K562 (cell line): ENCODE results near the gene CSRNP2. TPM values are rescaled to one million over a fixed set of nuclear protein-coding genes. Genes with fewer than 3 reads are reported as not detected.

Experiments used
- CREB1 ChIP-seq, 2 experiments: sonication (generic) in 1 of 2; formaldehyde crosslinking in 1 of 2; IDR thresholded peaks; 2 replicates each; pipeline versions ENCODE4 v1.6.1 to v1.8.0; 2012 to 2022; ENCODE audit warnings: inconsistent platforms in 1 of 2, mild to moderate bottlenecking in 1 of 2, missing genetic modification reagents in 1 of 2, moderate library complexity in 1 of 2
- ELF2 ChIP-seq: fragments of 250-450 bp; sonication (Bioruptor Pico); IDR thresholded peaks from 2 replicates; pipeline ENCODE4 v1.5.0; 2021; ENCODE audit warnings: mild to moderate bottlenecking
- ETV5 ChIP-seq: sonication (generic); formaldehyde crosslinking; IDR thresholded peaks from 2 replicates; pipeline ENCODE4 v1.4.0; 2020; ENCODE audit warnings: low read depth, mild to moderate bottlenecking, missing genetic modification reagents
- FOXP1 ChIP-seq: sonication (generic); formaldehyde crosslinking; IDR thresholded peaks from 2 replicates; pipeline ENCODE4 v1.8.0; 2022; ENCODE audit warnings: mild to moderate bottlenecking, missing genetic modification reagents
- GTF2E2 ChIP-seq: fragments of 200-800 bp; sonication (Bioruptor generic); IDR thresholded peaks from 2 replicates; pipeline ENCODE4 v1.6.1; 2016; ENCODE audit warnings: missing genetic modification characterization, missing compliant biosample characterization
- KAT7 ChIP-seq: sonication (generic); formaldehyde crosslinking; IDR thresholded peaks from 2 replicates; pipeline ENCODE4 v1.8.0; 2022; ENCODE audit warnings: missing genetic modification reagents, mild to moderate bottlenecking, borderline replicate concordance
- NCOR1 ChIP-seq: fragments of 450-650 bp; IDR thresholded peaks from 2 replicates; pipeline ENCODE4 v1.6.1; 2016; ENCODE audit warnings: mild to moderate bottlenecking, moderate library complexity
- SUPT5H ChIP-seq: fragments of 450-650 bp; IDR thresholded peaks from 2 replicates; pipeline ENCODE4 v1.6.1; 2016
- ZNF76 ChIP-seq: fragments of 250-450 bp; sonication (Bioruptor Pico); IDR thresholded peaks from 2 replicates; pipeline ENCODE4 v1.4.0; 2020; ENCODE audit warnings: mild to moderate bottlenecking, moderate library complexity, borderline replicate concordance
- ZNF764 ChIP-seq: fragments of 250-450 bp; sonication (Bioruptor Pico); IDR thresholded peaks from 2 replicates; pipeline ENCODE4 v1.4.0; 2020; ENCODE audit warnings: low read depth, mild to moderate bottlenecking, moderate library complexity
- polyA plus RNA-seq, 8 experiments: library from polyadenylated mRNA; depleted of rRNA in 4 of 8; stranded (reverse) in 5 of 8; unstranded in 3 of 8; fragments of >200 nt; fragmentation: Nextera tagmentation in 2 of 8; fragmentation: Illumina TruSeq in 1 of 8; extraction: Ambion mirVana in 2 of 8; extraction: Trizol in 1 of 8; gene quantifications; 2 replicates each; pipeline versions ENCODE4 v1.2.1 to v1.2.3, GENCODE V29; 2011 to 2014; ENCODE audit warnings: inconsistent platforms in 1 of 8, missing spikeins in 1 of 8
- total RNA-seq, 7 experiments: library from RNA; depleted of rRNA in 6 of 7; stranded (reverse); fragments of >200 nt in 6 of 7; fragmentation: Illumina TruSeq in 2 of 7; extraction: Trizol in 2 of 7; gene quantifications; 2 replicates each; pipeline versions ENCODE4 v1.2.1 to v1.2.3, GENCODE V29; 2011 to 2021; ENCODE audit warnings: low replicate concordance in 1 of 7
- TF ChIP-seq, protein P1 (sequence below): fragments of 200-600 bp; sonication (generic); IDR thresholded peaks from one replicate; pipeline ENCODE4 v1.6.1; 2012; ENCODE audit warnings: mild to moderate bottlenecking, low read depth, low read length, inconsistent platforms
- TF ChIP-seq, protein P2 (sequence below): sonication (generic); formaldehyde crosslinking; IDR thresholded peaks from 2 replicates; pipeline ENCODE4 v1.8.0; 2022; ENCODE audit warnings: missing genetic modification reagents, mild to moderate bottlenecking, borderline replicate concordance
- TF ChIP-seq, protein P3 (sequence below): IDR thresholded peaks from 2 replicates; pipeline ENCODE4 v1.6.1; 2014; ENCODE audit warnings: antibody characterized with exemption

The CSRNP2 gene
- total and polyA plus RNA-seq, 9 of the 15 experiments (the other 6 are each of a cell fraction or from before 2014, with no cell fraction given) = 1.6 to 13.9 (median 5.9) TPM

DNA sequence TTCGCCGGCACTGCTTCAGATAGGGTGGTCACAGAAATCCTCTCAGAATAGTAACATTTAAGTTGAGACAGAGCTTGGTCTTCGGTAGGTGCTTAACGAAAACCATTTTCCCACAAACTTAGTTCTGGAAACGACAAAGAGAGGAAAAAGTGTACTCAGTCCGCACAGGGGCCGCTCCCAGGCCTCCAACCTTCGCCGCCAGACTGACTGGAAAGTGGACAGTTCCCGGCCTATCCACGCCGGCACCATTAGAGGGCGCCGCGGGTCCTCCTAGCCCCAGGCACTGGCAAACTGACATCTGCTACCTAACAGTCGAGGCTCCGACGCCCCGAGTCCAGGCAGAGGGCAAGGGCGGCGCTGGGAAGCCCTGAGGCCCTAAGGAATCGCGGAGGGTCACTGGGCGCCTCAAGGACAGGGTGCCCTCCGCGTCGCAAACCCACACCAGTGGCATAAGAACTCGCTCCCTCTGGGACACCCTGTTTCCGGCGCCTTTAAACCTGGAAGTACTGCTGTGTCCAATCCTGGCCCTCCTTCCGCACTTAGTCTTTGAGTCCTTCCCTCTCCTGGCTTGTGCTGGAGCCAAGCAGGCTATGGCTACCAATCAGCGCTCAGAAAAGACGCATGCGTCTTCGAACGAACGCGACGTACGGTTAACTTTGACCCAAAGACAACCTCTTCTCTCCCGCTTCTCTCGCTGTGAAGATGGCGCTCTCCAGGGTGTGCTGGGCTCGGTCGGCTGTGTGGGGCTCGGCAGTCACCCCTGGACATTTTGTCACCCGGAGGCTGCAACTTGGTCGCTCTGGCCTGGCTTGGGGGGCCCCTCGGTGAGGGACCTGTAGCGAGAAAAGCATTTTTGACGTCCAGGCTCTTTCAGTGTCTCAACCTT is 35.5 kb downstream of the CSRNP2 start, which contains the start of gene LETMD1 (continued):
- TF ChIP-seq, protein P1, sequence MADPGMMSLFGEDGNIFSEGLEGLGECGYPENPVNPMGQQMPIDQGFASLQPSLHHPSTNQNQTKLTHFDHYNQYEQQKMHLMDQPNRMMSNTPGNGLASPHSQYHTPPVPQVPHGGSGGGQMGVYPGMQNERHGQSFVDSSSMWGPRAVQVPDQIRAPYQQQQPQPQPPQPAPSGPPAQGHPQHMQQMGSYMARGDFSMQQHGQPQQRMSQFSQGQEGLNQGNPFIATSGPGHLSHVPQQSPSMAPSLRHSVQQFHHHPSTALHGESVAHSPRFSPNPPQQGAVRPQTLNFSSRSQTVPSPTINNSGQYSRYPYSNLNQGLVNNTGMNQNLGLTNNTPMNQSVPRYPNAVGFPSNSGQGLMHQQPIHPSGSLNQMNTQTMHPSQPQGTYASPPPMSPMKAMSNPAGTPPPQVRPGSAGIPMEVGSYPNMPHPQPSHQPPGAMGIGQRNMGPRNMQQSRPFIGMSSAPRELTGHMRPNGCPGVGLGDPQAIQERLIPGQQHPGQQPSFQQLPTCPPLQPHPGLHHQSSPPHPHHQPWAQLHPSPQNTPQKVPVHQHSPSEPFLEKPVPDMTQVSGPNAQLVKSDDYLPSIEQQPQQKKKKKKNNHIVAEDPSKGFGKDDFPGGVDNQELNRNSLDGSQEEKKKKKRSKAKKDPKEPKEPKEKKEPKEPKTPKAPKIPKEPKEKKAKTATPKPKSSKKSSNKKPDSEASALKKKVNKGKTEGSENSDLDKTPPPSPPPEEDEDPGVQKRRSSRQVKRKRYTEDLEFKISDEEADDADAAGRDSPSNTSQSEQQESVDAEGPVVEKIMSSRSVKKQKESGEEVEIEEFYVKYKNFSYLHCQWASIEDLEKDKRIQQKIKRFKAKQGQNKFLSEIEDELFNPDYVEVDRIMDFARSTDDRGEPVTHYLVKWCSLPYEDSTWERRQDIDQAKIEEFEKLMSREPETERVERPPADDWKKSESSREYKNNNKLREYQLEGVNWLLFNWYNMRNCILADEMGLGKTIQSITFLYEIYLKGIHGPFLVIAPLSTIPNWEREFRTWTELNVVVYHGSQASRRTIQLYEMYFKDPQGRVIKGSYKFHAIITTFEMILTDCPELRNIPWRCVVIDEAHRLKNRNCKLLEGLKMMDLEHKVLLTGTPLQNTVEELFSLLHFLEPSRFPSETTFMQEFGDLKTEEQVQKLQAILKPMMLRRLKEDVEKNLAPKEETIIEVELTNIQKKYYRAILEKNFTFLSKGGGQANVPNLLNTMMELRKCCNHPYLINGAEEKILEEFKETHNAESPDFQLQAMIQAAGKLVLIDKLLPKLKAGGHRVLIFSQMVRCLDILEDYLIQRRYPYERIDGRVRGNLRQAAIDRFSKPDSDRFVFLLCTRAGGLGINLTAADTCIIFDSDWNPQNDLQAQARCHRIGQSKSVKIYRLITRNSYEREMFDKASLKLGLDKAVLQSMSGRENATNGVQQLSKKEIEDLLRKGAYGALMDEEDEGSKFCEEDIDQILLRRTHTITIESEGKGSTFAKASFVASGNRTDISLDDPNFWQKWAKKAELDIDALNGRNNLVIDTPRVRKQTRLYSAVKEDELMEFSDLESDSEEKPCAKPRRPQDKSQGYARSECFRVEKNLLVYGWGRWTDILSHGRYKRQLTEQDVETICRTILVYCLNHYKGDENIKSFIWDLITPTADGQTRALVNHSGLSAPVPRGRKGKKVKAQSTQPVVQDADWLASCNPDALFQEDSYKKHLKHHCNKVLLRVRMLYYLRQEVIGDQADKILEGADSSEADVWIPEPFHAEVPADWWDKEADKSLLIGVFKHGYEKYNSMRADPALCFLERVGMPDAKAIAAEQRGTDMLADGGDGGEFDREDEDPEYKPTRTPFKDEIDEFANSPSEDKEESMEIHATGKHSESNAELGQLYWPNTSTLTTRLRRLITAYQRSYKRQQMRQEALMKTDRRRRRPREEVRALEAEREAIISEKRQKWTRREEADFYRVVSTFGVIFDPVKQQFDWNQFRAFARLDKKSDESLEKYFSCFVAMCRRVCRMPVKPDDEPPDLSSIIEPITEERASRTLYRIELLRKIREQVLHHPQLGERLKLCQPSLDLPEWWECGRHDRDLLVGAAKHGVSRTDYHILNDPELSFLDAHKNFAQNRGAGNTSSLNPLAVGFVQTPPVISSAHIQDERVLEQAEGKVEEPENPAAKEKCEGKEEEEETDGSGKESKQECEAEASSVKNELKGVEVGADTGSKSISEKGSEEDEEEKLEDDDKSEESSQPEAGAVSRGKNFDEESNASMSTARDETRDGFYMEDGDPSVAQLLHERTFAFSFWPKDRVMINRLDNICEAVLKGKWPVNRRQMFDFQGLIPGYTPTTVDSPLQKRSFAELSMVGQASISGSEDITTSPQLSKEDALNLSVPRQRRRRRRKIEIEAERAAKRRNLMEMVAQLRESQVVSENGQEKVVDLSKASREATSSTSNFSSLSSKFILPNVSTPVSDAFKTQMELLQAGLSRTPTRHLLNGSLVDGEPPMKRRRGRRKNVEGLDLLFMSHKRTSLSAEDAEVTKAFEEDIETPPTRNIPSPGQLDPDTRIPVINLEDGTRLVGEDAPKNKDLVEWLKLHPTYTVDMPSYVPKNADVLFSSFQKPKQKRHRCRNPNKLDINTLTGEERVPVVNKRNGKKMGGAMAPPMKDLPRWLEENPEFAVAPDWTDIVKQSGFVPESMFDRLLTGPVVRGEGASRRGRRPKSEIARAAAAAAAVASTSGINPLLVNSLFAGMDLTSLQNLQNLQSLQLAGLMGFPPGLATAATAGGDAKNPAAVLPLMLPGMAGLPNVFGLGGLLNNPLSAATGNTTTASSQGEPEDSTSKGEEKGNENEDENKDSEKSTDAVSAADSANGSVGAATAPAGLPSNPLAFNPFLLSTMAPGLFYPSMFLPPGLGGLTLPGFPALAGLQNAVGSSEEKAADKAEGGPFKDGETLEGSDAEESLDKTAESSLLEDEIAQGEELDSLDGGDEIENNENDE = no peak
- TF ChIP-seq SUPT5H = peak; percentile 92
- no peak for TF ChIP-seq NCOR1
- peak; percentile 92; the same call in 1 of the 2 replicates for TF ChIP-seq GTF2E2 (tag)
- TF ChIP-seq ZNF764 (CRISPR knock-in tag) = no peak
- TF ChIP-seq FOXP1 (CRISPR knock-in tag) = peak; percentile 86
- TF ChIP-seq ELF2 (CRISPR knock-in tag) = peak; percentile 85
- TF ChIP-seq, protein P2, sequence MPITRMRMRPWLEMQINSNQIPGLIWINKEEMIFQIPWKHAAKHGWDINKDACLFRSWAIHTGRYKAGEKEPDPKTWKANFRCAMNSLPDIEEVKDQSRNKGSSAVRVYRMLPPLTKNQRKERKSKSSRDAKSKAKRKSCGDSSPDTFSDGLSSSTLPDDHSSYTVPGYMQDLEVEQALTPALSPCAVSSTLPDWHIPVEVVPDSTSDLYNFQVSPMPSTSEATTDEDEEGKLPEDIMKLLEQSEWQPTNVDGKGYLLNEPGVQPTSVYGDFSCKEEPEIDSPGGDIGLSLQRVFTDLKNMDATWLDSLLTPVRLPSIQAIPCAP = no peak
- no peak; the same call in none of the 2 replicates for TF ChIP-seq CREB1 (IDR thresholded peaks at IDR 0.05)
- 0 out of 2 replicates have a peak, but pooled peaks have one; percentile 47 for TF ChIP-seq CREB1 (CRISPR knock-in tag; IDR thresholded peaks at IDR 0.05)
- no peak for TF ChIP-seq KAT7 (CRISPR knock-in tag)
- TF ChIP-seq ETV5 (CRISPR knock-in tag) = peak; percentile 76
- TF ChIP-seq, protein P3, sequence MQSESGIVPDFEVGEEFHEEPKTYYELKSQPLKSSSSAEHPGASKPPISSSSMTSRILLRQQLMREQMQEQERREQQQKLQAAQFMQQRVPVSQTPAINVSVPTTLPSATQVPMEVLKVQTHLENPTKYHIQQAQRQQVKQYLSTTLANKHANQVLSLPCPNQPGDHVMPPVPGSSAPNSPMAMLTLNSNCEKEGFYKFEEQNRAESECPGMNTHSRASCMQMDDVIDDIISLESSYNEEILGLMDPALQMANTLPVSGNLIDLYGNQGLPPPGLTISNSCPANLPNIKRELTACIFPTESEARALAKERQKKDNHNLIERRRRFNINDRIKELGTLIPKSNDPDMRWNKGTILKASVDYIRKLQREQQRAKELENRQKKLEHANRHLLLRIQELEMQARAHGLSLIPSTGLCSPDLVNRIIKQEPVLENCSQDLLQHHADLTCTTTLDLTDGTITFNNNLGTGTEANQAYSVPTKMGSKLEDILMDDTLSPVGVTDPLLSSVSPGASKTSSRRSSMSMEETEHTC = no peak
- TF ChIP-seq ZNF76 (CRISPR knock-in tag) = no peak
